NCI-H748 treated with DMSO at 0.1 percent for 48 hours (cell line): ENCODE data around the gene XKRX.

Source experiments
- DNase-seq: peaks from one replicate; lab custom pipeline; 2025; lab: John Stamatoyannopoulos, UW

The XKRX gene

DNA sequence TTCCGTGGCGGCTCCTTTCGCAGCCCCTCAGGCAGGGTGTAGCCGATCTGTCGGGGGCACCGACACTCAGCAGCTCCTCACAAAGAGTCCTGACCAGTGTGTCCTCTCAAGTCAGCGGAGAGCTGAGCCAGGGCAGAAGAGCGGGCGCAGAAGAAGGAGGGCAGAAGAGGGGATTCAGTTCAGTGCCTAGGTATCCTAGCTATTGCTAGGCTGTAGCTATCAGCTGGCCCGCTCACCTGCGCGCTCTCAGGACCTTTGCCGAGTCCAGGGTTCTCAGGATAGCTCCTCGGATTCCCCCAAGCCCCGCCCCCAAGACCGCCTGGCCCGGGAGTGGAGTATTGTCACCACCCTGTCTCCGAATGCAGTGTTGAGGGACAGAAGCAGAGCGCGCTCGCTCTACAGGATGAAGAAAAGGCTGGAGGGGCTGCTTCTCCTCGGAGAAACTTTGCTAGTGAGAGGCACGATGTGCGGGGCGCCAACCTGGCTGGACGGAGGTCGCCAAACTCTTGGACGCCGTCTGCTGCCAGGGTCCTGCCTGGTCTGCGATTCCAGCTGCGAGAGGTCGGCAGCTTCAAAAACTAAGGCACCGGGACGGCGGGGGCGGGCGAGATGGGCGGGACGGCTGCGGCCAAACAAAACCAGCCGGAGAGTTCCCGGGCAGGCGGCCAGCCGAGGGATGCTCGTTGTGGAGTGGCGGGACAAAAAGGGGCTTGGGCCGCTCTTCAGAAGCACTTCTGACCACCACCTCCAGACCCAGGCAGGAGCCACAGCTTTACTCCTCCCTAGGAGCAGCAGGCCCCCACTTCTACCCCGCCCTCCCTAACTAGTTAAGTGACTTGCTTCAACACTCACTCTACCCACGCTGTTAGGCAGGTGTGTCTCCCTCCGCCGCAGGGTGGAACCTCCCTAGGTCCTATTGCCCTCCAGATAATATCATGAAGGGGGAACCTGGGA, at the start of gene XKRX:
Gene XKRX, minus strand, starts transcription at position 258 of the 954 bp plus-strand sequence. CDS start 613 bp downstream, outside the sequence.
- DNase-seq, result peak; percentile 11

DNA sequence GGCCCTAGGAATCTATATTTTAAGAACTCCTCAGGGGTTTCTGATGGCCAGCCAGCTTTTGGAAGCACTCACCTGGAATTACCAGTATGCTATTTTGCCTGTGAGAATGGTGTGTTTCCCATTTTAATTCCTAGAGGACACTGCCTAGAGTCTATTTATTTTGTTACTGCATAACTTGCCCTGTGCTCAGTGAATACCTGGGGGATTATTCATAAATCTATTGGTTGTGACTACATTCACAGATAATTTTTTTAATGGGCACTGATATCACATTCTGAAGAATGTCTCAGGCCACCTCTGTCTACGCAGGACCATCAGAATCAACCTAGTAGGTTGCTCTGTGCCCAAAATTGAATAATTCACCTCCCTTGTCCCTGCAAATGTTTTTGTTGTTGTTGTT, 47.5 kb upstream of the XKRX start:
- no peak for DNase-seq

DNA sequence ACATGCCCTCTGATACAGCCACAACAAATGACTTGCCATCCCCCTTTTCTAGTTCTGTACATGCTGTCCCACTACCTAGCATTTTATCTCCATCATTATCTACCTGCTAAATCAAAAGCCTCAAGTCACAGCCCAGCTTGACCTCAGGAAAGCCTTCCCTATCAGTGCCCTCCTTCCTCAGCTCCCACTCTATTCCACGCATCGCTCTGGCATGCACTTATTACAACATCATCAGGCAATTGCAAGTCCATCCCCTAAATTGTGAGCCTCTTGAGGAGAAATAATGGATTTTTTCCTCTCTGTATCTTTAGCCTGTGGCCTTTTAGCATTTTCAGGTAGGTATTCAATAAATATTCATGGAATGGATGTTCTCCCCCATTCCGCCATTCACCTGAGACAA, 46.5 kb upstream of the XKRX start:
- no peak for DNase-seq

DNA sequence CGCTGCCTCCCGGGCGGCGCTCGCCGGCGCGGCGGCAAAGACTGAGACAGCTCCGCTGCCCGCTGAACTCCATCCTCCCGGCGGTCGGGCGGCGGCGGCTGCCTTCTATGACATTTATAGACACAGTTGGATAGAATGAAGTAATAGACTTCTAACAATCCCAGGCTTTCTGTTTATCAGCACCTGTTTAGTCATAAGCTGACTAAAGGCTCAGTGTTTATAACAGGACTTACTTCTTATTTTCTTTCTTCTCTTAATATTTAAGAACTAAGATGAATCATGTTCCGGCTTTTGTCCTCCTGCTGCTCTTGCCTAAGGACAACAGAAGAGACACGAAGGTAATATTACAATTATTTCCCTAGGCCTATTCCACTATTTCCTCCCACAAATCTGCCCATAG, 44.7 kb upstream of the XKRX start:
- DNase-seq, result no peak

DNA sequence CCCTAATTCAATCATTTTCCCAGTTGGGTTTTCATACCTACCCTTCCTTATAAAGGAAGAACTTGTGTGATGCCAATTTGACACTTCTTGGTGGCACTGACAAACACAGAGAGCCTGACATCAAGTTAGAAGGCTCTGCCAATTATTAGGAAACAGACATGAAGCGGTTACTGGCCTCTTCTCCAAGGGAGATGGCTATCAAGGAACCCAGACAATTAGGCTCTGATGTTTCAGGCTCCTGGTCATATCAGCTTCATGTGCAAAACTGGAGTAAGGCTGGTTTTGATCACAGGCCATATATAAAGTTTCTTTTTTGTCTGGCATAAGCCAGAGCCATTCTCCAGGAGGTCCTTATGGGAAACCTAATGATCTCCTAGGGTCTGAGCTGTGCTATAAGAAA, 41.2 kb upstream of the XKRX start:
- no peak for DNase-seq

DNA sequence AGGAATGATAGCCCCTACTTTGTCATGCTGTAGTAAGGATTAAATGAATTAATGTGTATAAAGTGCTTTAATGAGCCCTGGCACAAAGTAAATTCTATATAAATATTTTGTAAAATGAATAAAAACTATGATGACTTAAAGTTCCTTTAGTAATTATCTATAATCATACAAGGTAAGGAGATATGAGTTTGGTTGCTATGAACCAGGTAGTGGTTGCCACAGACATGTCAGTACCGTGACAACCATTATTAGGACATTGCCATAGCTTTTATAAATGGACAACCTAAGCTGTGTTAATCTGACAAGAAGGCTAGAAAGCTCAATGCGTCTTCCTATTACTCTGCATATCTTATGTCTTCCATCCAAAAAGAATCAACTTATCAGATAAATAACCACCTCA, 40.7 kb upstream of the XKRX start, which contains the start of gene ARL13A:
Gene ARL13A, plus strand, starts transcription at position 301 of the 400 bp plus-strand sequence. CDS start 3,982 bp downstream, outside the sequence.
- no peak for DNase-seq

DNA sequence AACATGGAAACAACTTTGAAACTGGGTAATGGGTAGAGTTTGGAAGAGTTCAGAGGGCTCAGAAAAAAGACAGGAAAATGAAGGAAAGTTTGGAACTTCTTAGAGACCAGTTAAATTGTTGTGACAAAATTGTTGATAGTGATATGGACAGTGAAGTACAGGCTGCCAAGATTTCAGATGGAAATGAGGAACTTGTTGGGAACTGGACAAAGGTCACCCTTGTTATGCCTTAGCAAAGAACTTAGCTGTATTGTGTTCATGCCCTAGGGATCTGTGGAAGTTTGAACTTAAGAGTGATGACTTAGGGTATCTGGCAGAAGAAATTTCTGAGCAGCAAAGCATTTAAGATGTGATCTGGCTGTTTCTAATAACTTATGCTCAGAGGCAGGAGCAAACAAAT, 35.6 kb upstream of the XKRX start:
- no peak for DNase-seq

DNA sequence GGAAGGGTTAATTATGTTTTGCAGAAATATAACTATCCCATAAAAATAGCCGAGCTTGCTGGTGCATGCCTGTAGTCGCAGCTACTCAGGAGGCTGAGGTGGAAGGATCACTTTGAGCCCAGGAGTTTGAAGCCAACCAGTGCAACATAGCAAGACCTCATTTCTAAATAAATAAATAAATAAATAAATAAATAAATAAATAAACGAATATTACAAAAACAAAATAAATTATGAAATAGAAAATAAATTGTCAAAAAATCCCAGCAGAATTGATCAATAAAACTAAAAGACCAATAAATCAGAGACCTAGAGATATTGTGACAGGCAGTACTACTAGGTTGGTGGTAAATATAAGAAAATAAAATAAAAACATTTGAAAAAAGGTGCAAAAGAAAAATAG, 34.1 kb upstream of the XKRX start:
- no peak for DNase-seq

DNA sequence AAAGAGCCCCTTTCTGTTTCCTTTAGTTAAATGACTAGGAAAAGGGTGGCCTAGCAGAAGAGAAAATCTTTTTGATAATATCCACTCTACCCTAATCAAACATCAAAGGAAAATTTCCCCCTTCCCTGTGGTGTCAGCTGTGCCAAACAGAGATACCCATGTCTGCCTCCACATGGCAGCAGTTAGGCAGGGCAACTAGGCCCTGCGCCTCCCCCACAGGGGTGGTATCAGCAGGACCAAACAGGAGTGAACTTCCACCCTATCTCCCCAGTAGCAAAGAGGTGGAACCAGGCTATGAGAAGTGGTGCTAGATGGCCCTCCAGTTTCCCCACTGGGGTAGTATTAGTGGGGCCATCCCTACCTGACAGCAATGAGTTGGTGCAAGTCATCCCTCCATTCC, 19.8 kb upstream of the XKRX start:
- no peak for DNase-seq

DNA sequence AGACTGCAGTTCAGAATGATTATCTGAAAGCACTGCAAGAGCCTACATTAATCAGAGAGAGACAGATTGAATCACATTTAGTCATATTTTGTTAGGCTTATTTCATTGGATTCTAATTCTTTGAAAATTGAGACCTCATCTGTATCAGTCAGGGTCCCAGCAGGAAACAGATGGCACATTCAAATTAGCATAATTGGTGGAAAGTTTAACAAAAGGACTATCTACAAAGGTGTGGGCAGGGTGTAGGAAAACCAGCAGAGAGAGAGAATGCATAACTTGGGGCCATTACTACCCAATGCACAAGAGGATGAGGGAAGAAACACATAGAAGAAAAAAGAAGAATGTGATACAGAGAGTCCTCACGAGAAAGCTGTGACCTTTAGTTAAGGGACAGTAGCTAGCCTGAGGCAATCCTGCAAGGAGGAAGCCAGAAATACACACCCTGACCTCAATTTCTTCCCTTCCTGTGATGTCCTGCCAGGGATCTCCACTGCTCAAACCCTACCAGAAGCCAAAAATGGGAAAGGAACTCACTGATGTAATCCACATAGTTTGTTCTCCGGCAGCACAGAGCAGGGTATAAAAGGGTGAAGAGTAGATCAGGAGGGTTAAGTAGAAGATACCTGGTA, 17.7 kb upstream of the XKRX start:
- DNase-seq, result no peak

DNA sequence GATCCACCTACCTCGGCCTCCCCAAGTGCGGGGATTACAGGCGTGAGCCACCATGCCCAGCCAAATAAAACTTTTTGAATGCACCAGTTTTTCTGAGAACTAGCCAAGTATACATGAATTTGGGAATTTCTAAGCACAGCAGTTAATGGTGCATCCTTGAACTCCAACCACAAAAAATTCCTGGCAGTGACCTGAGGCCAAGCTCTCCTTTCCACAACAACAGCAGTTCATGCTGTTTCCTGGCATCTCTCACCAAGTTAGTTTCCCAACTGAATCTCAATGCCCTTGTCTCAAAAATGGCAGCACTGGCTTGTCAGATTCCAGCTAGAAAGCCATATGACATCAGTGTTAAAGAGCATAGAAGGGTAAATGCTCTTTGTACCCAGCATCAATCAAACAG, 15.9 kb upstream of the XKRX start:
- no peak for DNase-seq

DNA sequence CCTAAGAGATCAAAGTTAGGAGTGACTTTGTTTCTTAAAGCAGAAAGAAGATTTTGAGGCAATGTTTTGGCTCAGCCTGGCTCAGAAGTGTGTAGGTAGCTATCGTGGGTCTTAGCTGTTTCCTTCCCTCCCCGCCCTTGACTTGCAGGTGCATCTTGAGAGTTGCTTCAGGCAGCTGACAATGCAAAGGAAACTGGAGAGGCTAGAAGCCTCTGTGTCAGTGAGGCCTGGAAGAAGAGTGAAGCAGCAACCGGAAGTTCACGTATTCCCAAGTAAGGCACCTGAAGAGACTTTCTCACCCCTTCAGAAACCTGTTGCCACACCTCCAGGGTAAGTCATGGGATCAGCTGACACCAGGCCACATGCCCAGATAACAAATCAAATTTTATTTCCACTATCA, 10.6 kb upstream of the XKRX start:
- no peak for DNase-seq

DNA sequence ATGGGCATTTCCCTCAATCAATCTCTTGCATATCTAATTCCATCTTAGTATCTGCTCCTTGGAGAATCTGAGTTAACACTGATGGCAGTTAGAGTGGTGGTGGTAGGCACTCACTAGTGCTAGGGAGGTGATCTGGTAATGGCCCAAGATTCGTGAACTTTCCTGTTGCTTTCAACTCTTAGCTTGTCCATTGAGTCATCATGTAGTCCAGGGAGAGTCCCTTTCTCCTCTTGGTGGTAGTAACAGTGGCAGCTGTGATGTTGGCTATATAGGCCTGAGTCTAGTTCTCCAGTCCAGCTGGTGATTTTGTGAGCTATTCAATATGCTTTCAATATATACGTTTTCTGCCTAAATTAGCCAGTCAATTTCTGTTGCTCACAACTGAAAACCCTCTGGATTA, 7.0 kb upstream of the XKRX start:
- DNase-seq, result no peak

DNA sequence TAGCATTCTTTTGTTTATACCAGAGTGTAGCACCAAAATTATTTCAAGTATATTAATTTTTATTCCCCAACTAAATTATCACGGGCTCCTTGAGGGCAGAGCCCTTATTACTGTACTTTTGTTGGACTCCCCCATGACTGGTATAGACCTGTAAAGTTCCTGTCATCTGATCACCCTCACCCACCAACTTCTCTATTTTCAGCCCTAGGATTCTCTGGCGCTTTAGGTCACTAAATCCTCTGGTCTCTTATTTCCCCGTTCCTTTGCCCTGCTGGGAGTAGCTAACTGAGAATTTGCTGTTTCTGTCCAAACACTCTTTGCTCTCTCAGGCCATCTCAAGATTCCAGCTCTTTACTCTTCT, 3.2 kb upstream of the XKRX start:
- DNase-seq, result no peak

DNA sequence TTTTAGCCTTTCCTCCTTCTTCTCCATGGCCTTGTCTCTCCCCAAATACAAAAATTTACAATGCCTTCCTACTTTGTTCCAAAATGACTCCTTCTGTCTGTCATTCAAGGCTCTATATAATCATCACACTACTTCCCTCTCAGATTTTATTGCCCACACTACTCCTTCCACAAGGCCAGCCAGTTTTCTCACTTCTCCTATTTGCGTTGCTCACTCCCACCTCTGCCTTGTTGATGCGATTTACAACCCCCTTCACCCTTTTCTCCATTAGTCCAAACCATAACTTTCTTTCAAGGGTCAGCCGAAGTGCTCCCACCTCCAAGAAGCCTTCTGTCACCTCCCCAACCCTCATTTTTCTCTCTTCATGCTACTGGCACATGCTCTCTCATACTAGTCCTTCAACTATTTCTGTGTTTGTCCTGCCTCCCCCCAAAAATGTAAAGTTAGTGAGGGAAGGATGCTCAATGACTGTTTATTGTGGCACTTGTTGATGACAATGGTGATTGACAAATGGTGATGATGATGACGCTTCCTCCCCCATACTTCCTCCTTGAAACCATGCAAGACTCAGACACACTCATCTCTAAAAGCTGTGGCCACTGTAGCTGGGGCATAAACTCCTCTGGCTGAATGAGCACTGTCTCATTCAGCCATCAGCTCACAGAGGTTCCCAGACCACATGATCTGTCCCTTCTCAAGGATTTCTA, 2.7 kb upstream of the XKRX start:
- no peak for DNase-seq

DNA sequence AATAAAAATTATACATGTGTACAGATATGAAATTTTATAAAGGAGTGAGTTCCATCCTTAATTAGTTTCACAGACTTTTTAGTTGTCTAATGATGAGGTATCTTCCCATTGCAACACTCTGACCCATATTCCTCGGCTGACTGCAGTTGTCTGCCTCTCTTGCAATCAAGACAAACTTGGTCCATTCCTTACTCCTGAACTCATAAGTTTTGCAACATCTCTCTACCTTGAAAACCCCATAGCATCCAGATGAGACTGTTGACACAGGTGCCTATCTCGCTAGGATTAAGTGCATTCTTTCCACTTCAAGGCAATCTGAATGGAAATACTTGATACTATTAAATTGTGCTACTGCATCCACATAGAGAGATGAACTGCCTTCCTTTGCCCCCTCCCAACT, 2.3 kb downstream of the XKRX start:
- DNase-seq, result no peak

DNA sequence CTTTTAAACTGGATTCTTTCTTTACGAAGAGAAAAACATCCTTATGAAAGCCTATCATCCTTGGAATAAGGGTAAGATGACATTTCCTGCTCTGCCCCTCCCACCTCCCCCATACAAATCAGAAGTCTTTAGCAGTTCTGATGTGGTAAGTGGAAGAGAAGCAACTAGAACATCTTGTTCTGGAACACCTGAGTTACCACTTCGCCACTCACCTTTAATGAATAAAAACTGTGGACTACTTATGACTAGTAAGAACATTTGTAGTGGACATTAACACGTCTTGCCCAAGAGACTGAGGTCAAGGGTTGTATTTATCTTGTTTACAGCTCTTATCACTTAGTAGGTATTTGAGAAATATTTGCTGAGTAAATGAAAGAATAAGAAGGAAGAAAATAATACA, 4.3 kb downstream of the XKRX start:
- DNase-seq, result no peak

DNA sequence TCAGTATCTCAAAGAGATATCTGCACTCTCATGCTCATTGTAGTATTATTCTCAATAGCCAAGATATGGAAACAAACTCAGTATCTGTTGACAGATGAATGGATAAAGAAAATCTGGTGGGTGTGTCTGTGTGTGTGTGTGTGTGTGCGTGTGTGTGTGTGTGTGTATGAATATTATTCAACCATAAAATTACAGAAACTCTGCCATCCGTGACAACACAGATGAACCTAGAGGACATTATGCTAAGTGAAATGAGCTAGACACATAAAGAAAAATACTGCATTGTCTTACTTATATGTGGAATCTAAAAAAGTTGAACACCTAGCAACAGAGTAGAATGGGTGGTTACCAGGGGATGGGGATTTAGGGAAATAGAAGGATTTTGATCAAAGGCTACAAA, 13.2 kb downstream of the XKRX start:
- DNase-seq, result no peak

DNA sequence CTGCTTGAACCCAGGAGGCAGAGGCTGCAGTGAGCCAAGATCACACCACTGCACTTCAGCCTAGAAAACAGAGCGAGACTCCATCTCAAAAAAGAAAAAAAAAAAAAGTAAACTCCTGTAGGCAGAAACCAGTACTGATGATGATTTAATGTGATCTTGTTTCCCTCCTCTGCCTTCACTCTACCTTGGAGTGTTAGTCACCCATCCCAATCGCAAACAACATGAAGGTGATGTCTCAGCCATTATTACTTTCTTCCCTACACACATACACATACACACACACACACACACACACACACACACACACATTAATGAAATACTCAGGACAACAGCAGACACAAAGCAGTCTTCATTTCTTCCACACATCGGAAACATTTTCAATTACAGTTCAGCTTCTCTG, 15.6 kb downstream of the XKRX start:
- DNase-seq, result no peak

DNA sequence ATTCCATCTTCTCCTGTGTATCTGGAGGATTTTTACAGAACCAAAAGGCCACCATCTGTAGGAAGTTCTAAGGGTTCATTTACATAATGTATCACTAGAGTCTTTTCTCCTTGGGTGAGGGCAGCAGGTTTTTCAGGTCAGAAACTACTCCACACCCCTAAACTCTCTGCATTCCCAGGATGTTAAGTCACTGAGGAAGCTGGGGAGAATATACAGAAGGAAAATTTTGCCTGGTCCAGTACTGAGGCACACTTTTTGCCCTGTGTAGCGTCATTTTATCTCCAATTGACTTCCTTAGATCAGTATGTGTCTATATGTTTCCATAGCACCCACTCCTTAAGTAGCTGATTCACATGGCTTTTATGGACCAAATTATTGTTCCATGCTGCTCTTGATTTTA, 17.0 kb downstream of the XKRX start:
- DNase-seq, result no peak

DNA sequence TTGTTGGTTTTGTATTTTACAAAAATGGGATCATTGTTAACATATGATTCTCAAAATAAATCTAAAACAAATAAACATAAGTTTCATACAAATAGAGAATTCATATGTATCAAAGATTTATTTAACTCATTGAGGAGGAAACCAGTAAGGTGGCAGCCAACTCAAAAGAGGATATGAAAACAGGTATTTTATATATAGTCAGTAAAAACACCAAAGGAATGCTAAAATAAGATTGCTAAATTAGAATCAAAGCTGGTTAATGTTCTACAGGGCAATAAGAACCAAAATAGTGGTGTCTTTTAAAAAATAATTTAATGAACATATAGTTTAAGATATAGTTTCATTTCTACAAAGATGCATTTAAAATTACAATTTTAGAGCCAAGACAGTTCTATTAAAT, 23.1 kb downstream of the XKRX start:
- no peak for DNase-seq

DNA sequence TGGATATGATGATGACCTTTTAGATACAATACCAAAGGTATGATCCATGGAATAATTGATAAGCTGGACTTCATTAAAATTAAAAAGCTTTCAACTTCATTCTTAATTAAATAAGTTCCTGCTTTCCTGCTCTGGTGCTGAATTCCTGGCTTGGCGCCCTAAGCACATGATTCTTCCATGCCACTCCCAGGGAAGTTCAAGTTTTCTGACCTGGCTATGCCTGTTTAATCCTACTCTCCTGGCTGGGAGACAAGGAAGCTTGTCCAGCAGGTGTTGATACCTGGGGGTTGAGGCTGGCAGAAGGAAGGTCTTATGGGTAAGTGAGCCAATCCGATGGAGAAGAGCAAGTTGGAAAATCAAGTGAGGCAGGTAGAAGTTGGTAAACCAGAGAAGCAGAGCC, 24.3 kb downstream of the XKRX start:
- no peak for DNase-seq
